Adipose tissue (tissue), 3 donors: Measurements from ENCODE around the gene MAML1. TPM values are rescaled to one million over a fixed set of nuclear protein-coding genes. Genes with fewer than 3 reads are reported as not detected.

ENCODE experiments used
- H3K27ac ChIP-seq: one replicate; pipeline ENCODE4 v1.5.1; 2013; ENCODE audit warnings: low read depth, low read length
- WGBS, 3 donors: extraction: QIAGEN DNeasy Blood & Tissue Kit; methylation state at CpG; one replicate each; pipeline ENCODE4 v1.1.7; 2013; 5-methylcytosine and 5-hydroxymethylcytosine counted together
- polyA plus RNA-seq, 3 donors: library from polyadenylated mRNA; stranded (reverse); fragments of 200-250 nt; gene quantifications; one replicate each; pipeline ENCODE4 v1.2.3, GENCODE V29; 2013
- donor health status: healthy with polysubstance abuse.
- donor health status: Bipolar disorder and iron deficiency.
- donor health status: healthy.

MAML1 gene
- polyA plus RNA-seq, 3 donors: 8.9 to 12.9 (median 10.0) TPM

GRCh38 chr5:179825655-179826182 lies 93.1 kb downstream of the MAML1 start:
- no peak overlapping the region for H3K27ac ChIP-seq
- 75 to 83% (median 78%) methylated on average over 13 of the region's 13 CpGs for WGBS, 3 donors

Other genes with a start within 250 kb of the MAML1 start
- gene RUFY1, start 182.3 kb upstream of the MAML1 start, polyA plus RNA-seq: 10 to 100 TPM; 19.5 to 37.0 (median 25.5) TPM
- 100 to 1,000 TPM; 187 to 231 (median 195) TPM for gene HNRNPH1, start 109.2 kb upstream of the MAML1 start, polyA plus RNA-seq
- under 1 TPM in 1 of 3 donors, not detected in 2; 0.25 TPM for gene CBY3, start 51.8 kb upstream of the MAML1 start, polyA plus RNA-seq
- 100 to 1,000 TPM; 123 to 139 (median 135) TPM for gene CANX, start 33.9 kb upstream of the MAML1 start, polyA plus RNA-seq
- gene LTC4S, start 61.2 kb downstream of the MAML1 start, polyA plus RNA-seq: 10 to 100 TPM in 2 of 3 donors, 1 to 10 TPM in 1; 4.3 to 13.2 (median 12.8) TPM
- gene MGAT4B, start 74.0 kb downstream of the MAML1 start, polyA plus RNA-seq: 10 to 100 TPM; 39.5 to 62.5 (median 45.0) TPM
- gene SQSTM1, start 88.1 kb downstream of the MAML1 start, polyA plus RNA-seq: 100 to 1,000 TPM; 149 to 259 (median 177) TPM
- 10 to 100 TPM; 20.4 to 22.4 (median 21.7) TPM for gene MRNIP, start 126.0 kb downstream of the MAML1 start, polyA plus RNA-seq
- 10 to 100 TPM; 49.1 to 82.3 (median 80.3) TPM for gene TBC1D9B, start 175.1 kb downstream of the MAML1 start, polyA plus RNA-seq